ENCODE data around the gene PDSS1.

PDSS1 gene

DNA sequence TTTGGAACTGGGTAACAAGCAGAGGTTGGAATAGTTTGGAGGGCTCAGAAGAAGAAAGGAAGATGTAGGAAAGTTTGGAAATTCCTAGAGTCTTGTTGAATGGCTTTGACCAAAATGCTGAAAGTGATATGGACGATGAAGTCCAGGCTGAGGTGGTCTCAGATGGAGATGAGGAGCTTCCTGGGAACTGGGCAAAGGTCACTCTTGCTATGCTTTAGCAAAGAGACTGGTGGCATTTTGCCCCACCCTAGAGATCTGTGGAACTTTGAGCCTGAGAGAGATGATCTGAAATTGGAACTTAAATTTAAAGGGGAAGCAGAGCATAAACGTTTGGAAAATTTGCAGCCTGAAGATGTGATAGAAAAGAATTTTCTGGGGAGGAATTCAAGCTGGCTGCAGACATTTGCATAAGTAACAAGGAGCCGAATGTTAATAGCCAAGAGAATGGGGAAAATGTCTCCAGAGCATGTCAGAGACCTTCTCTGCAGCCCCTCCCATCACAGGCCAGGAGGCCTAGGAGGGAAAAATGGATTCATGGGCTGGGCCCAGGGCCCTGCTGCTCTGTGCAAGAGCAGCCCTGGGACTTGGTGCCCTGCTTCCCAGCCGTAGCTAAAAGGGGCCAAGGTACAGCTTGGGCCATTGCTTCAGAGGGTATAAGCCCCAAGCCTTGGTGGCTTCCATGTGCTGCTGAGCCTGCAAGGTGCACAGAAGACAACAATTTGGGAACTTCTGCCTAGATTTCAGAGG, 3.6 kb downstream of the PDSS1 start:
- Histone ChIP-seq H3K4me3 (ENCODE audit: low read depth in 1 of 2, low read length in 2 of 2) (no peak overlapping the region), H3K27me3 (ENCODE audit: low read depth, low read length) (no peaks in the 10 kb centered on the region), H3K36me3 (ENCODE audit: control insufficient read depth in 1 of 2, insufficient read depth in 2 of 2, low read length in 2 of 2) (peaks cover 0 to 3% of the 10 kb centered on the region in 2 donors)

DNA sequence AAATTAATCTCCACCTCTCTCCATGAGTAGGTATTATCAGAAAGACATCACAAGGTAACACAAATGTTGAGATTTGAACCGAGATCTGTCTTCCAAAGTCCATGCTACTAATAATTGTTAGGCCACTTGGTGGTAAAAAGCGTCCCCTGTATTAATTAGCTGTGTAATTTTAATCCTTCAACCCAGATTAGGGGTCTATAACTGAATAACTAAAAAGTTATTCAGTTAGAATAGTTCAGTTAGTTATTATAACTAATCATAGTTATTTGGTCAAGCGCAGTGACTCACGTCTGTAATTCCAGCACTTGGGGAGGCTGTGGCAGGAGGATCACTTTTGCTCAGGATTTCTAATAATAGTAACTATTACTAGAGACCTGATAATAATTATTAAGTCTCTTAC, 5.6 kb downstream of the PDSS1 start:
- Histone ChIP-seq H3K4me3 (ENCODE audit: low read depth in 1 of 2, low read length in 2 of 2) (no peak overlapping the region), H3K27me3 (ENCODE audit: low read depth, low read length) (no peaks in the 10 kb centered on the region), H3K9me3 (ENCODE audit: control insufficient read depth in 1 of 2, low read length in 2 of 2) (no peaks in the 10 kb centered on the region), H3K4me1 (ENCODE audit: control insufficient read depth in 1 of 2, insufficient read depth in 2 of 2, low read length in 2 of 2) (peaks cover 4 to 11% of the 10 kb centered on the region in 2 donors), H3K36me3 (ENCODE audit: control insufficient read depth in 1 of 2, insufficient read depth in 2 of 2, low read length in 2 of 2) (peaks cover 6 to 23% of the 10 kb centered on the region in 2 donors), H3K27ac (ENCODE audit: low read length) (no peak overlapping the region)

More for the DNA sequence above, 3.6 kb downstream of the PDSS1 start:
- H3K4me1 ChIP-seq (ENCODE audit: control insufficient read depth in 1 of 2, insufficient read depth in 2 of 2, low read length in 2 of 2): peaks cover 12 to 14% of the 10 kb centered on the region in 2 donors
- no peaks in the 10 kb centered on the region for H3K9me3 ChIP-seq (ENCODE audit: control insufficient read depth in 1 of 2, low read length in 2 of 2)
- no peak overlapping the region for H3K27ac ChIP-seq (ENCODE audit: low read length)

DNA sequence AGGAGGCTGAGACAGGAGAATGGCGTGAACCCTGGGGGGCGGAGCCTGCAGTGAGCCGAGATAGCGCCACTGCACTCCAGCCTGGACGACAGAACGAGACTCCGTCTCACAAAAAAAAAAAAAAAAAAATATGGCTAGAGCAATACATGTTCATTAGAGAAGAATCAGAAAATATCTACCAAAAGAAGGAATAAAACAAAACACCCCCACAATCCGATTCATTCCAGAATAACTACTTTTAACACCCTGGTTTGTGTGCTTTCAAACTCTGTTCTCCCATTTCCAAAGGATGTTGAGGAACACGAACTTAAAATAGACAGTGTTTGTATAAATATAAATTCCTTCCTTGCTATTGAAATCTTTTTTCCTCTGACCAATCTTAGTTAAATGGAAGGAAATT, 6.5 kb downstream of the PDSS1 start:
- Histone ChIP-seq H3K36me3 (ENCODE audit: control insufficient read depth in 1 of 2, insufficient read depth in 2 of 2, low read length in 2 of 2) (peaks cover 7 to 28% of the 10 kb centered on the region in 2 donors), H3K4me3 (ENCODE audit: low read depth in 1 of 2, low read length in 2 of 2) (no peak overlapping the region), H3K27ac (ENCODE audit: low read length) (no peak overlapping the region), H3K4me1 (ENCODE audit: control insufficient read depth in 1 of 2, insufficient read depth in 2 of 2, low read length in 2 of 2) (peaks cover 0 to 2% of the 10 kb centered on the region in 2 donors), H3K27me3 (ENCODE audit: low read depth, low read length) (no peaks in the 10 kb centered on the region), H3K9me3 (ENCODE audit: control insufficient read depth in 1 of 2, low read length in 2 of 2) (no peaks in the 10 kb centered on the region)

GRCh38 chr10:26706206-26706605, 8.7 kb downstream of the PDSS1 start:
- H3K4me1 ChIP-seq (ENCODE audit: control insufficient read depth in 1 of 2, insufficient read depth in 2 of 2, low read length in 2 of 2): no peaks in the 10 kb centered on the region
- H3K9me3 ChIP-seq (ENCODE audit: control insufficient read depth in 1 of 2, low read length in 2 of 2): no peaks in the 10 kb centered on the region
- H3K27ac ChIP-seq (ENCODE audit: low read length): no peak overlapping the region
- peaks cover 7 to 28% of the 10 kb centered on the region in 2 donors for H3K36me3 ChIP-seq (ENCODE audit: control insufficient read depth in 1 of 2, insufficient read depth in 2 of 2, low read length in 2 of 2)
- H3K4me3 ChIP-seq (ENCODE audit: low read depth in 1 of 2, low read length in 2 of 2): no peak overlapping the region
- no peaks in the 10 kb centered on the region for H3K27me3 ChIP-seq (ENCODE audit: low read depth, low read length)

GRCh38 chr10:26706936-26707335, 9.4 kb downstream of the PDSS1 start:
- no peaks in the 10 kb centered on the region for H3K27me3 ChIP-seq (ENCODE audit: low read depth, low read length)
- H3K36me3 ChIP-seq (ENCODE audit: control insufficient read depth in 1 of 2, insufficient read depth in 2 of 2, low read length in 2 of 2): peaks cover 7 to 28% of the 10 kb centered on the region in 2 donors
- H3K4me1 ChIP-seq (ENCODE audit: control insufficient read depth in 1 of 2, insufficient read depth in 2 of 2, low read length in 2 of 2): no peaks in the 10 kb centered on the region
- H3K4me3 ChIP-seq (ENCODE audit: low read depth in 1 of 2, low read length in 2 of 2): no peak overlapping the region
- H3K9me3 ChIP-seq (ENCODE audit: control insufficient read depth in 1 of 2, low read length in 2 of 2): no peaks in the 10 kb centered on the region
- no peak overlapping the region for H3K27ac ChIP-seq (ENCODE audit: low read length)

- no peaks in the 10 kb centered on the region for H3K27me3 ChIP-seq (ENCODE audit: low read depth, low read length)
- no peaks in the 10 kb centered on the region for H3K4me1 ChIP-seq (ENCODE audit: control insufficient read depth in 1 of 2, insufficient read depth in 2 of 2, low read length in 2 of 2)
- no peak overlapping the region for H3K4me3 ChIP-seq (ENCODE audit: low read depth in 1 of 2, low read length in 2 of 2)
- H3K36me3 ChIP-seq (ENCODE audit: control insufficient read depth in 1 of 2, insufficient read depth in 2 of 2, low read length in 2 of 2): peaks cover 14 to 31% of the 10 kb centered on the region in 2 donors
- H3K27ac ChIP-seq (ENCODE audit: low read length): no peak overlapping the region
- no peaks in the 10 kb centered on the region for H3K9me3 ChIP-seq (ENCODE audit: control insufficient read depth in 1 of 2, low read length in 2 of 2)
Measured at GRCh38 chr10:26711324-26711723, 13.8 kb downstream of the PDSS1 start.

GRCh38 chr10:26714415-26715136, 17.1 kb downstream of the PDSS1 start:
- Histone ChIP-seq H3K36me3 (ENCODE audit: control insufficient read depth in 1 of 2, insufficient read depth in 2 of 2, low read length in 2 of 2) (peaks cover 6 to 24% of the 10 kb centered on the region in 2 donors), H3K4me1 (ENCODE audit: control insufficient read depth in 1 of 2, insufficient read depth in 2 of 2, low read length in 2 of 2) (no peaks in the 10 kb centered on the region), H3K4me3 (ENCODE audit: low read depth in 1 of 2, low read length in 2 of 2) (no peak overlapping the region), H3K27me3 (ENCODE audit: low read depth, low read length) (no peaks in the 10 kb centered on the region), H3K27ac (ENCODE audit: low read length) (no peak overlapping the region), H3K9me3 (ENCODE audit: control insufficient read depth in 1 of 2, low read length in 2 of 2) (no peaks in the 10 kb centered on the region)

DNA sequence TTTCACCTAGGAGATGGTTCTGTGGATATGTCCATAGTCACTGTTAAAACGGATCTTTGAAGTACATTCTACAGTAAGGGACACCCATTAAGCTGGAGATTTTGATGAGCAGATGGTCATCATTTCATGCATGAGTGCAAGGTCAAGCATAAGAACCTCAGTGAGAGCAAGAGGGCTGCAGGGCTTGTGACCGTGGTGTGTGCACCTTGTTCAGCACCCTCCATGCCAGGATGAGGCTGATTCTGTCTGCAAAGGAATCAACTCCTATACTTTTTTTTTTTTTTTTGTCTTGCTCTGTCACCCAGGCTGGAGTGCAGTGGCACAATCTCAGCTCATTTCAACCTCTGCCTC, 17.6 kb downstream of the PDSS1 start:
- Histone ChIP-seq H3K27ac (ENCODE audit: low read length) (no peak overlapping the region), H3K4me1 (ENCODE audit: control insufficient read depth in 1 of 2, insufficient read depth in 2 of 2, low read length in 2 of 2) (no peaks in the 10 kb centered on the region), H3K27me3 (ENCODE audit: low read depth, low read length) (no peaks in the 10 kb centered on the region), H3K4me3 (ENCODE audit: low read depth in 1 of 2, low read length in 2 of 2) (no peak overlapping the region), H3K9me3 (ENCODE audit: control insufficient read depth in 1 of 2, low read length in 2 of 2) (no peaks in the 10 kb centered on the region), H3K36me3 (ENCODE audit: control insufficient read depth in 1 of 2, insufficient read depth in 2 of 2, low read length in 2 of 2) (peaks cover 6 to 28% of the 10 kb centered on the region in 2 donors)

- no peaks in the 10 kb centered on the region for H3K27me3 ChIP-seq (ENCODE audit: low read depth, low read length)
- no peaks in the 10 kb centered on the region for H3K9me3 ChIP-seq (ENCODE audit: control insufficient read depth in 1 of 2, low read length in 2 of 2)
- no peaks in the 10 kb centered on the region for H3K4me1 ChIP-seq (ENCODE audit: control insufficient read depth in 1 of 2, insufficient read depth in 2 of 2, low read length in 2 of 2)
- H3K36me3 ChIP-seq (ENCODE audit: control insufficient read depth in 1 of 2, insufficient read depth in 2 of 2, low read length in 2 of 2): peaks cover 12 to 36% of the 10 kb centered on the region in 2 donors
- no peak overlapping the region for H3K4me3 ChIP-seq (ENCODE audit: low read depth in 1 of 2, low read length in 2 of 2)
- no peak overlapping the region for H3K27ac ChIP-seq (ENCODE audit: low read length)
Measured at GRCh38 chr10:26717476-26717875, 20.0 kb downstream of the PDSS1 start.

GRCh38 chr10:26721561-26721960, 24.1 kb downstream of the PDSS1 start:
- Histone ChIP-seq H3K27me3 (ENCODE audit: low read depth, low read length) (no peaks in the 10 kb centered on the region), H3K27ac (ENCODE audit: low read length) (no peak overlapping the region), H3K36me3 (ENCODE audit: control insufficient read depth in 1 of 2, insufficient read depth in 2 of 2, low read length in 2 of 2) (peaks cover 30 to 40% of the 10 kb centered on the region in 2 donors), H3K4me1 (ENCODE audit: control insufficient read depth in 1 of 2, insufficient read depth in 2 of 2, low read length in 2 of 2) (no peaks in the 10 kb centered on the region), H3K9me3 (ENCODE audit: control insufficient read depth in 1 of 2, low read length in 2 of 2) (no peaks in the 10 kb centered on the region), H3K4me3 (ENCODE audit: low read depth in 1 of 2, low read length in 2 of 2) (no peak overlapping the region)

DNA sequence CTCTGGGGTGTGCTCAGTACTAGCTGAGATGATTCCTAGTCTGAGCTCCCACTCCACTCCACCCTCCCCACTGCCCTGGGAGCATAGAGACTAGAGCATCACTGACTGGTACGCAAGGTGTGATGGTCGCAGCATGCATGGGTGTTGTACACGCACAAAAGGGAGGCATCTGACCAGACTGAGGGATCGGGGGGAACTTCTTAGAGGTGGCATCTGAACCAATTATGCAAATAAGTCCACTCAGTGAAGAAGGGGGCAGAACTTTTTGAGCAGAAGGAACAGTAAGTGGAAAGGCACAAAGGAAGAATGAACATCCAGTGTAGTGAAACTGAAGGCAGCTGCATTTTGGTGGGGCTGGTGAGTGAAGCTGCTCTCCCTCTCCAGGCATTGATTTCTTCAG, 25.5 kb downstream of the PDSS1 start:
- Histone ChIP-seq H3K4me3 (ENCODE audit: low read depth in 1 of 2, low read length in 2 of 2) (no peak overlapping the region), H3K4me1 (ENCODE audit: control insufficient read depth in 1 of 2, insufficient read depth in 2 of 2, low read length in 2 of 2) (no peaks in the 10 kb centered on the region), H3K36me3 (ENCODE audit: control insufficient read depth in 1 of 2, insufficient read depth in 2 of 2, low read length in 2 of 2) (peaks cover 30 to 34% of the 10 kb centered on the region in 2 donors)

More for the DNA sequence above, 25.5 kb downstream of the PDSS1 start:
- Histone ChIP-seq H3K27me3 (ENCODE audit: low read depth, low read length) (no peaks in the 10 kb centered on the region), H3K27ac (ENCODE audit: low read length) (no peak overlapping the region), H3K9me3 (ENCODE audit: control insufficient read depth in 1 of 2, low read length in 2 of 2) (no peaks in the 10 kb centered on the region)
